ENCODE measurements around the gene MMP15. TPM values are rescaled to one million over a fixed set of nuclear protein-coding genes. Genes with fewer than 3 reads are reported as not detected.
A peak's percentile ranks its signal among the peaks of the same experiment; 100 is the strongest.

MMP15 gene
- total and polyA plus RNA-seq, 2 of the 13 experiments (the other 11 are each of a cell fraction or from before 2014, with no cell fraction given): 35.2 to 44.9 TPM

DNA sequence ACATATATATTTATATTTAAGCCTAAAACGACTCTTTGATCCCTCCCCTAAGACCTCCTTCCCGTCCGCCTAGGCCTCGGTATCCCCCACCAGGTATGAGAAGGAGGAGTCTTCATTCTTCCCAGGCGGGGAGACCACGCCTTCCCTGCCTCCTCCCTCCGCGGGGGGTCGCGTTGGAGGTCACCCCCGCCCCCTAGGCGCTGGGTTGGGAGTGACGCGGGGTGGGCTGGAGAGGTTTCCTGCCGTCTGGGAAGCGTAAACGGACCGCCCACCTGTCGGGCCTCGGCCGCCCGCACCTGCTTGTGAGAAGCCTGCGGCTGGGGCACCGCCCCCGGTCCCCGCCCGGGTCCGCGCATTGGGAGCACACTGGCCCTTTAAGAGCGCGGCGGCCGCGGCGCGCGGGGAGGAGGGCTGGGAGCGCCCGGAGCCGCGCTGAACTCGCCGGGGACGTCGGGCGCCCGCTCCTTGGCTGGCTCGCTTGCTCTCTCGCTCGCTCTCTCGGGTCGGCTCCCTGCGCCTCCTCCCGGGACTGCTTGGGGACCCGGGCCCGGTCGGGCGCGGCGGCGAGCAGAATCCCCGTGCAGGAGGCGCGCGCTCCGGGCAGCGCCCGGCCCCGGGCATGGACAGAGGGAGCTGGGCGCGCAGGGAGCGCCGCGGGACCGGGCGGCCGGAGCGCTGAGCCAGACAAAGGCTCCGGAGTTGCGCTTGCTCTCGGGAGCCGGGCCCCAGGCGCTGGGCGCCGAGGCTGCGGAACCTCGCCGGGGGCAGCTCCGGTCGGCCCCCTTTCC is at the start of gene MMP15 (continued):
- TF ChIP-seq, protein P1, sequence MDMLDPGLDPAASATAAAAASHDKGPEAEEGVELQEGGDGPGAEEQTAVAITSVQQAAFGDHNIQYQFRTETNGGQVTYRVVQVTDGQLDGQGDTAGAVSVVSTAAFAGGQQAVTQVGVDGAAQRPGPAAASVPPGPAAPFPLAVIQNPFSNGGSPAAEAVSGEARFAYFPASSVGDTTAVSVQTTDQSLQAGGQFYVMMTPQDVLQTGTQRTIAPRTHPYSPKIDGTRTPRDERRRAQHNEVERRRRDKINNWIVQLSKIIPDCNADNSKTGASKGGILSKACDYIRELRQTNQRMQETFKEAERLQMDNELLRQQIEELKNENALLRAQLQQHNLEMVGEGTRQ (IDR thresholded peaks at IDR 0.05; ENCODE audit: low read depth, low read length): no peak
- TF ChIP-seq, protein P1 (CRISPR knock-in tag; IDR thresholded peaks at IDR 0.05; ENCODE audit: borderline replicate concordance): no peak
- TF ChIP-seq ZNF501 (CRISPR knock-in tag; IDR thresholded peaks at IDR 0.05): no peak
- TF ChIP-seq, protein P2, sequence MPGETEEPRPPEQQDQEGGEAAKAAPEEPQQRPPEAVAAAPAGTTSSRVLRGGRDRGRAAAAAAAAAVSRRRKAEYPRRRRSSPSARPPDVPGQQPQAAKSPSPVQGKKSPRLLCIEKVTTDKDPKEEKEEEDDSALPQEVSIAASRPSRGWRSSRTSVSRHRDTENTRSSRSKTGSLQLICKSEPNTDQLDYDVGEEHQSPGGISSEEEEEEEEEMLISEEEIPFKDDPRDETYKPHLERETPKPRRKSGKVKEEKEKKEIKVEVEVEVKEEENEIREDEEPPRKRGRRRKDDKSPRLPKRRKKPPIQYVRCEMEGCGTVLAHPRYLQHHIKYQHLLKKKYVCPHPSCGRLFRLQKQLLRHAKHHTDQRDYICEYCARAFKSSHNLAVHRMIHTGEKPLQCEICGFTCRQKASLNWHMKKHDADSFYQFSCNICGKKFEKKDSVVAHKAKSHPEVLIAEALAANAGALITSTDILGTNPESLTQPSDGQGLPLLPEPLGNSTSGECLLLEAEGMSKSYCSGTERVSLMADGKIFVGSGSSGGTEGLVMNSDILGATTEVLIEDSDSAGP (CRISPR knock-in tag; IDR thresholded peaks at IDR 0.05; ENCODE audit: borderline replicate concordance): peak; percentile 99
- no peak for TF ChIP-seq MBNL3 (CRISPR knock-in tag; conservative IDR thresholded peaks at IDR 0.05)
- TF ChIP-seq KDM5B (CRISPR knock-in tag; IDR thresholded peaks at IDR 0.05; ENCODE audit: borderline replicate concordance): peak; percentile 52; the same call in 1 of the 2 replicates
- no peak for TF ChIP-seq HDAC6 (IDR thresholded peaks at IDR 0.05; ENCODE audit: low read depth, low read length)
- peak; percentile 62; the same call in 1 of the 2 replicates for TF ChIP-seq ZNF878 (CRISPR knock-in tag; IDR thresholded peaks at IDR 0.05)
- TF ChIP-seq ZKSCAN8 (CRISPR knock-in tag; IDR thresholded peaks at IDR 0.05; ENCODE audit: borderline replicate concordance): 0 out of 2 replicates have a peak, but pooled peaks have one; percentile 13
- no peak for TF ChIP-seq PAWR (CRISPR knock-in tag; IDR thresholded peaks at IDR 0.05; ENCODE audit: borderline replicate concordance)
- TF ChIP-seq, protein P3, sequence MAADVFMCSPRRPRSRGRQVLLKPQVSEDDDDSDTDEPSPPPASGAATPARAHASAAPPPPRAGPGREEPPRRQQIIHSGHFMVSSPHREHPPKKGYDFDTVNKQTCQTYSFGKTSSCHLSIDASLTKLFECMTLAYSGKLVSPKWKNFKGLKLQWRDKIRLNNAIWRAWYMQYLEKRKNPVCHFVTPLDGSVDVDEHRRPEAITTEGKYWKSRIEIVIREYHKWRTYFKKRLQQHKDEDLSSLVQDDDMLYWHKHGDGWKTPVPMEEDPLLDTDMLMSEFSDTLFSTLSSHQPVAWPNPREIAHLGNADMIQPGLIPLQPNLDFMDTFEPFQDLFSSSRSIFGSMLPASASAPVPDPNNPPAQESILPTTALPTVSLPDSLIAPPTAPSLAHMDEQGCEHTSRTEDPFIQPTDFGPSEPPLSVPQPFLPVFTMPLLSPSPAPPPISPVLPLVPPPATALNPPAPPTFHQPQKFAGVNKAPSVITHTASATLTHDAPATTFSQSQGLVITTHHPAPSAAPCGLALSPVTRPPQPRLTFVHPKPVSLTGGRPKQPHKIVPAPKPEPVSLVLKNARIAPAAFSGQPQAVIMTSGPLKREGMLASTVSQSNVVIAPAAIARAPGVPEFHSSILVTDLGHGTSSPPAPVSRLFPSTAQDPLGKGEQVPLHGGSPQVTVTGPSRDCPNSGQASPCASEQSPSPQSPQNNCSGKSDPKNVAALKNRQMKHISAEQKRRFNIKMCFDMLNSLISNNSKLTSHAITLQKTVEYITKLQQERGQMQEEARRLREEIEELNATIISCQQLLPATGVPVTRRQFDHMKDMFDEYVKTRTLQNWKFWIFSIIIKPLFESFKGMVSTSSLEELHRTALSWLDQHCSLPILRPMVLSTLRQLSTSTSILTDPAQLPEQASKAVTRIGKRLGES (CRISPR knock-in tag; IDR thresholded peaks at IDR 0.05; ENCODE audit: borderline replicate concordance): no peak
- no peak for TF ChIP-seq MLLT10 (CRISPR knock-in tag; IDR thresholded peaks at IDR 0.05)
- TF ChIP-seq TBP (CRISPR knock-in tag; IDR thresholded peaks at IDR 0.05): peak; percentile 21
- peak; percentile 77; the same call in 1 of the 2 replicates for TF ChIP-seq RXRA (CRISPR knock-in tag; IDR thresholded peaks at IDR 0.05)
- 0 out of 2 replicates have a peak, but pooled peaks have one; percentile 21 for TF ChIP-seq MAF1 (CRISPR knock-in tag; IDR thresholded peaks at IDR 0.05; ENCODE audit: borderline replicate concordance)
- no peak for TF ChIP-seq PCBP1 (IDR thresholded peaks at IDR 0.05; ENCODE audit: borderline replicate concordance, low read depth, low read length)
- peak; percentile 71; the same call in 1 of the 2 replicates for TF ChIP-seq ZNF441 (CRISPR knock-in tag; IDR thresholded peaks at IDR 0.05; ENCODE audit: borderline replicate concordance)
- peak; percentile 68 for TF ChIP-seq MED1 (CRISPR knock-in tag; IDR thresholded peaks at IDR 0.05)
- no peak for TF ChIP-seq EEA1 (CRISPR knock-in tag; IDR thresholded peaks at IDR 0.05; ENCODE audit: borderline replicate concordance)
- TF ChIP-seq, protein P4, sequence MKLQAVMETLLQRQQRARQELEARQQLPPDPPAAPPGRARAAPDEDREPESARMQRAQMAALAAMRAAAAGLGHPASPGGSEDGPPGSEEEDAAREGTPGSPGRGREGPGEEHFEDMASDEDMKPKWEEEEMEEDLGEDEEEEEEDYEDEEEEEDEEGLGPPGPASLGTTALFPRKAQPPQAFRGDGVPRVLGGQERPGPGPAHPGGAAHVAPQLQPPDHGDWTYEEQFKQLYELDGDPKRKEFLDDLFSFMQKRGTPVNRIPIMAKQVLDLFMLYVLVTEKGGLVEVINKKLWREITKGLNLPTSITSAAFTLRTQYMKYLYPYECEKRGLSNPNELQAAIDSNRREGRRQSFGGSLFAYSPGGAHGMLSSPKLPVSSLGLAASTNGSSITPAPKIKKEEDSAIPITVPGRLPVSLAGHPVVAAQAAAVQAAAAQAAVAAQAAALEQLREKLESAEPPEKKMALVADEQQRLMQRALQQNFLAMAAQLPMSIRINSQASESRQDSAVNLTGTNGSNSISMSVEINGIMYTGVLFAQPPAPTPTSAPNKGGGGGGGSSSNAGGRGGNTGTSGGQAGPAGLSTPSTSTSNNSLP (IDR thresholded peaks at IDR 0.05; ENCODE audit: low read depth, low read length): no peak
- TF ChIP-seq ZNF232 (CRISPR knock-in tag; IDR thresholded peaks at IDR 0.05; ENCODE audit: borderline replicate concordance): 0 out of 2 replicates have a peak, but pooled peaks have one; percentile 4

All from HepG2 (cell line).